HG02943 (cell line): Measurements from ENCODE around the gene RGS18.
"Not testable (repeated sequence)": the region's sequence is repeated elsewhere in the genome, so short reads cannot be mapped to it uniquely, and the experiment has no call there.

Source experiments
- ATAC-seq: cut with Tn5 transposase; IDR thresholded peaks from one replicate; pipeline ENCODE4 v1.9.1; 2021; ENCODE audit warnings: mild to moderate bottlenecking, low read depth, moderate library complexity; ENCODE audit not compliant: unreplicated experiment

Gene RGS18

GRCh38 chr1:192158181-192158580 is at the start of gene RGS18:
Gene RGS18 (plus strand): TSS chr1:192158462. CDS start chr1:192158638, 176 bp downstream.
- ATAC-seq, result no peak

GRCh38 chr1:192109576-192109975 is 48.7 kb upstream of the RGS18 start:
- no peak for ATAC-seq

GRCh38 chr1:192115000-192115399 is 43.3 kb upstream of the RGS18 start:
- no peak for ATAC-seq

GRCh38 chr1:192118881-192119405 is 39.3 kb upstream of the RGS18 start:
- ATAC-seq, result no peak

- no peak for ATAC-seq
Measured at GRCh38 chr1:192119701-192120100, 38.6 kb upstream of the RGS18 start.

GRCh38 chr1:192122668-192123067 is 35.6 kb upstream of the RGS18 start:
- no peak for ATAC-seq

GRCh38 chr1:192123212-192123611 is 35.0 kb upstream of the RGS18 start:
- no peak for ATAC-seq

- ATAC-seq, result no peak
Measured at GRCh38 chr1:192126030-192126619, 32.1 kb upstream of the RGS18 start.

- ATAC-seq, result no peak
Measured at GRCh38 chr1:192130175-192130574, 28.1 kb upstream of the RGS18 start.

- not testable (repeated sequence) for ATAC-seq
Measured at GRCh38 chr1:192130865-192131264, 27.4 kb upstream of the RGS18 start.

GRCh38 chr1:192131914-192132313 is 26.3 kb upstream of the RGS18 start:
- no peak for ATAC-seq

- no peak for ATAC-seq
Measured at GRCh38 chr1:192133350-192133926, 24.8 kb upstream of the RGS18 start.

- ATAC-seq, result no peak
Measured at GRCh38 chr1:192140382-192140781, 17.9 kb upstream of the RGS18 start.

GRCh38 chr1:192147221-192147620 is 11.0 kb upstream of the RGS18 start:
- no peak for ATAC-seq

- ATAC-seq, result no peak
Measured at GRCh38 chr1:192147696-192148095, 10.6 kb upstream of the RGS18 start.

GRCh38 chr1:192151176-192151575 is 7.1 kb upstream of the RGS18 start:
- no peak for ATAC-seq

- no peak for ATAC-seq
Measured at GRCh38 chr1:192153276-192153675, 5.0 kb upstream of the RGS18 start.

GRCh38 chr1:192157067-192157466 is 1.2 kb upstream of the RGS18 start:
- ATAC-seq, result no peak

GRCh38 chr1:192159014-192159413 is 752 bp downstream of the RGS18 start:
- no peak for ATAC-seq

GRCh38 chr1:192159781-192160180 is 1.5 kb downstream of the RGS18 start:
- no peak for ATAC-seq

GRCh38 chr1:192160196-192160595 is 1.9 kb downstream of the RGS18 start:
- ATAC-seq, result no peak

- no peak for ATAC-seq
Measured at GRCh38 chr1:192161976-192162375, 3.7 kb downstream of the RGS18 start.
